A204.1 (cell line): ENCODE measurements around the gene BOD1L2.

ENCODE experiments used
- FAIRE-seq: peaks from 2 replicates; lab custom pipeline; 2012; peaks lifted over from hg19 to GRCh38; lab: Jason Lieb, UNC

Gene BOD1L2

DNA sequence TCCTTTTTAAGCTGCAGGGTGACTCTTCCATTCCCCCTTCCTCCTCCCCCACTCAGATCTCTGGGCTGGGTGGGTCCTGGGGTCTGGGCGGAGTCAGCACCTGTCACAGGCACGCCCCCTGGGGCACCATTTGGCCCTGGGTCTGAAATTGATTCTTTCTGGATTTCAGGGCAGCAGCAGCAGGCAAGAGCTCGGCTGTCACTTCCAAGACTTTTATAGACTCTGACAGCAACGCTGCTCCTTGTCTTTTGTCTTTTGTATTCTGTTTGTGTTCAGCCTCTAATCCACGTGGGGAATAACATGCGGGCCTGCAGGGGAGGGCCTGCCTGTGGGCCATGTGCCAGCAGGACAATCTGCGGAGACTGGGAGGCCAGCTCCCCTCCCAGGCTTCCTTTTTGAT, 3.9 kb downstream of the BOD1L2 start:
- FAIRE-seq, result no peak

DNA sequence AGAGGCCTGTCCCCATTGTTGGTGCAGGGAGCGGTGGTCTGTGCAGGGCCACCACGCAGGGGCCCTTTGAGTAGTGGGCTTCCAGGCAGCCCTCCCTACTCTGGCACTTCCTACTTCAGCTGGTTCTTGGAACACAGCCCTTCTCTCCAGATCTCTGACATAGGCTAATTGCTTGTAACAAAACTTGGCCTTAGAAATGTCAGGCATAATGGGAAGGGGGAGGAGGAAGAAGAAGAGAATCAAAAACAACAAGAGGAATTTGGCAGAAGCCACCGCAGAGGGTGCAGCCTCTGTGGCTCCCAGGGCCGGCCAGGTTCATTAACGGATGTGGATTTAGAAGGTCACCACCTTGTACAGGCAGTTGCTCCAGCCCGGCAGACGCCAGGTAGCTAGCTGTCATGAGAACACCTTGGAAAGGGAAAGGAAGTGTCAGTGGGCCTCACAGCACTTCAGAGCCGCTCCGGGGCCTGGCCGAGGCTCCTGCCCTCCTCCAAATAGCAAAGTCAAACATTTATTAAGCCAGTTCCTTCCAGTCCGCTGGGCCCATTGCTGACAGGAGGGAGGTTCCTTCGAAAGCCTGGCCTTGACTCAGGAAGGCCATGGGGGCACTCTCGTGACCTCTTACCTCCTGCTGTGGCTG, 7.4 kb downstream of the BOD1L2 start:
- FAIRE-seq, result no peak

DNA sequence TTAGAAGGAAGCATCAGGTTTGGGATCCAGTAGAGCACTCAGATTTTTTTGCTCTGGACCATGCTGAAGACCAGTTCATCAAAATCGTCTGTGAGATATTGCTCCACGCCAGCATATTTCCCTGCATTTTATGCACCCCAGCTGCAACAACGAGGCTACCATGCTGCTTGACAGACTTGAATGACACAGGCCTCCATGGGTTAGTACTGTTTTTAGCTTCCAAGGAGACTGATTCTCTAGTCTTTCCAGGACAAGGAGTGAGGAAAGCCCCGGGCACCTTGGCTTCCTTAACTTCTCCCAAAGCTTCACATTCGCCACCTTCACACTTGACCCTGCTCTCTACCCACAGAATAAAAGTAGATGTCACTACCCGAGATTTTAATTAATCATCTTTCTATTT, 17.5 kb downstream of the BOD1L2 start:
- no peak for FAIRE-seq

DNA sequence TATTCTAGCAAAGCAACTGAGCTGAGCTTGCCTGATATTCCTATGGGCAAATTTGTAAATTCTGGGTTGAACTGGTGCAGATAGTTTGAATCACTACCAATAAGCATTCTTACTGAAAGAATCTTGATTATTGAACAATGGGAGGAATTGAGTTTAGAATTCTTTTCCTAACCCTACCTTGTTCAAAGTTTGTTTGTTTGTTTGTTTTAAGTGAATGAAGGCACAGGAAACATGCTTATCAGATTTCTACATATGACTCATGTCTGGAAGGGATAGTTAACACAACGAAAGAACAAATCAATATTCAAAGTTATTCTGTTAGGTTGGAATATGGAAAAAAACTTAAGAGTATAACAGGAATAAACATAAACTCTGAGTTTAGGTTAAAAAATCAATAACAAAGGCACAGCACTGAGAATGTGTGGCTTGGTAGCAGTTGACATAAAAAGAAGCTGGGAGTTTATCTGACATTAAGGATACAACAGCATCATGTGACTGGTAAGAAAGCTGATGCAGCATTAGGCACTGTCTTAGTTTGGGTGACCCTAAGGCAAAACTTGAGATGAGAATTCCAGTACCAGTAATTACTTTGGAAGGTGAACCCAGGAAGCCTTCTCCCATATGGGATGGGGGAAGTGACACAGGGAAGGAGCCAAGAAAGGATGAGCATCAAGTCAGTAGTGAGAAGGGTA, 20.9 kb downstream of the BOD1L2 start:
- FAIRE-seq, result no peak

DNA sequence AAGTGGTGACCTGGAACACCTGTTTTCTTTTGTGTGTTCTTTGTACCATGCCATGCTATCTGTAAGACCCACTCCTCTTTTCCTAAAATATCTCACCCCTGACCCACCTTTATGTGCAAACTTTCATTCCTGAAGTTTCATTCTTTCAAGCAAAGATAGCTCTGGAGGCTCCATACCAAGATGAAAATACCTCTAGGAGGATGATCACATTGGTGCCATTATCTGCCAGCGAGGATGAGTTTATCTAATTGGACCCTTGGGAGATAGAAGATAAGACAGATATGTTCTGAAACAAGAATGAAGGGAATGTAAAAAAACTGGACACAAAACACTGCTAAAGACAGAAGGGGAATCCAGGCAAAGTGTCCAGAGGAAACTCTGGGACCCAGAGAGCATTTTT, 24.1 kb downstream of the BOD1L2 start:
- FAIRE-seq, result no peak

DNA sequence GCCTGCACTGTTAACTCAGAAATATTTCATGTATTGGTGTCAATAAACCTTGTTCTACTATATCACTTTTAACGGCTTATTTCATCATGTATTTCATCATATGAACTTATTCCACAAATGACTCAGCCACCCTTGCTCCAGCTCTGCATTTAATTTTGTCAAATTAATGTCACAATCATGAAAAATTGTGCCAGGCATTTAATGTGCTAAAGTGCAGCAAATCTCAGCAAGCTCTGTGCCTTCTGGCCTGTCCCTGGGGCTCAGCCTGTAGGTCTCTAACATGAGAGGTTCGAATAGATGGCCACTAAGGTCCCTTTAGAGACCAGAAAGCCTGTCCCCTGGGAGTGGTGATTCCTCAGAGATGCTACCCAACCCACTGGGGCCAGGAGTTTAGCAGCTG, 28.6 kb downstream of the BOD1L2 start:
- no peak for FAIRE-seq

DNA sequence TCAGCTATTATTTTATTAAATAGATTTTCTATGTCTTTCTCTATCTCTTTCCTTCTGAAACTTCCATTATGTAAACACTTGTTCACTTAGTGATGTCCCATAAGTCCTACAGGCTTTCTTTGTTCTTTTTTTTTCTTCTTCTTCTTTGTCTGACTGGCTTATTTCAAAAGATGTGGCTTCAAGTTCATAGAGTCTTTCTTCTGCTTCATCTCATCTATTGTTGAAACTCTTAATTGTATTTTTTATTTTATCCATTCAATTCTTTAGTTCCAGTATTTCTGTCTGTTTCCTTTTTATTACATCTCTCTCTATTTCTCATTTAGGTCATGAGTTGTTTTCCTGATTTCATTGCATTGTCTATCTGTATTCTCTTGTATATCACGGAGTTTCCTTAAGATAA, 38.5 kb downstream of the BOD1L2 start:
- no peak for FAIRE-seq

DNA sequence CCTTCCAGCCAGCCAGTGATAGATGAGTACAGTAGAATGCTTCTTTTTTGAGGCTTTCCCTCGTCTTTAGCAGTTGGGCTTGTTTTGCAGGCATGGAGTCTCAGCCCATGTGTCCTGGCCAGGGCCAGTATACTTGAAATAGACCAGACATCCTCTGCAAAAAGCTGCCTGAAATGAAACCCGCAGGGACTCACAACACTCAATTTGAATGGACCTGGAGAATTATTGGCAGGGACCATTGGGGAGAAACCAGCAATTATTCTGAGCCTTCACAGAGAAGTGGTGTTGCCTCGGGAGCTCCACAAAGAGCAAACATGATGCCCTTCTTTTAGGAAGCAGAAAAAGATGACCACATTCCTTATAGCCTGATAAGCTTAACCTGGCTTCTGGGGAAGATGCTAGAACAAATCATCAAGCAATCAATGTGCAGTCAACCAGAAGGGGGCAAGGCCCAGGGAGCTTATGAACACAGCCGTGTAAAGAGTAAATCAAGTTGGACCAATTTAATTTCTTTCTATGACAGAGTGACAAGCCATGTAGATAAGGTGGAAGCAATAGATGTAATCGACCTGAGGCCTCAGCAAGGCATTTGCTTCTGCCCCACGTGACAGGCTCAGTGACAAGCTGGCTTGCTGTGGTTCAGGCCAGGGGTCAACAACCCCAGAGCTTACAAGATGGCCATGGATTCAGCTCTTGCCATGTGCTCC, 42.1 kb downstream of the BOD1L2 start:
- no peak for FAIRE-seq

DNA sequence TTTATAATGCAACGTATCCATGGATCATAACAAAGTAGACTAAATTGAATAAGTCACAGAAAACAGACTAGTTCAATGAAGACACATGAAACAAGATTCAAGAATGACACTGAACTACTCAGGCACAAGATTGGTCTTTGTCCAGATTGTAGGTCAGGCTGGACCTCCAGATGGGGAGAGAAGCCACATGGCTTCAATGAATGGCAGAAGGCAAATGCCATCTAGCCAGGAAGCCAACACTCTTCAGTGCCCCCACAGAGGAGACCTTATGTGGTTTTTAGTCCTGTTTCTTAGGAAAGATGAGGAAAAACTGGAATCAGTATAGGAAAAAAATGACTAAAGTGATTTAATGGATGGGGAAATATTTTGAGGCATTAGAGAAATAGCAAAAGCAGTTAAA, 43.1 kb downstream of the BOD1L2 start:
- FAIRE-seq, result no peak

DNA sequence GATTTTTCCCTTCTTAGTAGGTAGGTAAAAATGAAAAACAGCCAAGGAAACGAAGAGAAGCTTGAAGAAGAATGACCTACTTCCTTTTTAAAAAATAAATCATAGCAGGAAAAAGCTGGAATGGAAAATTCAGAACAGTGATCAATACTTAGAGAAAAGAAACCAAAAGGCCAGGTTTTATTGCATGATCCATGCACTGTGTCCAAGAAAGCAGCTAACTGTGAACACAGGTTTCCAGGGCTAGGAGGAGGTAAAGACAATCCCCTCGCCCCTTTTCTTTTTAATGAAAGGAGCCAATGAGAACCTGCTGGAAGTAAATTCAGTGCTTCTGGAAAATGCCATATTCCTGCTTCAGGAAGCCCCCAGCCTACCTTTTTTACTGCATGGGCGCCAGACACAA, 47.2 kb downstream of the BOD1L2 start:
- FAIRE-seq, result no peak

DNA sequence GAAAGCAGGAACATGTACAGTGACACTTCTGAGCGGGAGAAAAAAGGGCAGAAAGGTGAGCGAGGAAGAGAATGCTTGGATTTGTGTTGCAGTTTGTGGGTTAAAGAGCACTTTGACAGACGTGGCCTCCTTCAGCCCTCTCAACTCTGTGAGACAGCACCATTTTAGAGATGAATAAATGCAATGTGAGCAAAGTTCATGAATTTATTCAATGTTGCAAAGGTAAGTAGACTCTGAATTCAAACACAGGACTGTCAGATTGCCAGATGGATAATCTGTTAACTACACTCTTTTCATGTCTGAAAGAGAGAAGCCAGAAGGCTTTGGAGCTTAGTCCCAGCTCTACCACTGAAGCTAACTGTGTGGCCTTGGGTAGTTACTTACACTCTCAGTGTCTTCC, 47.7 kb downstream of the BOD1L2 start:
- no peak for FAIRE-seq

DNA sequence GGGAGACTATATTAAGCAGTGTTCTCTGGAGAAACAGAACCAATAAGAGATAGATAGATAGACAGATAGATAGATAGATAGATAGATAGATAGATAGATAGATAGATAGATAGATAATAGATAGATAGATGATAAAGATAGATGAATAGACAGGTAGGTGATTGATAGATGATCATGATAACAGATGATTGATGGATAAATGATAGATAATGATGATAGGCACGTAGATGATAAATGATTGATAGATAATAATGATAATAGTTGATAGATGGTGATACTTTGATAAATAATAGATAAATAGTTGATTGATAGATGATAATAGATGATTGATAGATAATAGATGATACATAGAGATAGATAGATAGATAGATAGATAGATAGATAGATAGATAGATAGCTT, 48.5 kb downstream of the BOD1L2 start:
- FAIRE-seq, result no peak

DNA sequence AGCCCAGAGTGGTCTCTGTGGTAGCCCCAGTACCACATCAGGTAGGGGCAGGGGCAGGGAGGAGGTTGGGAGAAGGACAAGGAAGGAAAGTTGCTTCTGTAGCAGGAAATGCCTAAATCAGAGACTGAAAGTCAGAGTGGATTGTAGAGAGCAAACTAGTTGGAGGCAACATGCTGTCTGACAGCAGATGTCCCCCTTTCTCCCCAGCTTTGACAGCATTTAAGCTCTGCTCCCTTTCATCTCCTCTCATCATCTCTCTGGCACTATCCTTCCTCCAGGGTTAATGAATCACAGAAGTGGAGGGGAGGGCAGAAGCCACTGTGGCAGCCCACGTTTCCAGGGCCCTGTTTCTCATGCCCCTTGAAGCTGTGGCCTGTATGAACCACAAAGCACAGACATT, 50.4 kb downstream of the BOD1L2 start:
- FAIRE-seq, result no peak

DNA sequence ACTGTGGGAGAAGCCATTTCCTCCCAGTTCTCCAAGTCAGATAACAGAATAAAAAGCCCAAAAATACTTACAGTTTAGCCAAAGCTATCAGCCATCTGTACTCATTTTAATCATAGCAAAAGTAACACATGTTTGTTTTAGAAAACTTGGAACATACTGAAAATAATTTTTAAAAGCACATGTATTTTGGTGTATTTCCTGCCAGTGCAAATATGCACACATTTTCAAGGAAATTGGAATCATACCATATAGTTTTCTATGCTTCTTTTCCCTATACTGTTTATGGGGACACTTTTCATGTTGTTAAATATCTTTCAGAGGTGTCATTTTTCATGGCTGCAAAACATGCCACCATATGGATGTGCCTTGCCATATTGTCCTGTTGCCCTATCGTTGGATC, 51.2 kb downstream of the BOD1L2 start:
- FAIRE-seq, result no peak
